Frontal cortex (tissue), 4 donors: ENCODE results near the gene PON2. TPM values are rescaled to one million over a fixed set of nuclear protein-coding genes. Genes with fewer than 3 reads are reported as not detected.
A peak's percentile ranks its signal among the peaks of the same experiment; 100 is the strongest.

ENCODE experiments used
- DNase-seq, 2 donors: peaks; one replicate each; pipeline ENCODE4 v3.0.0; 2012; ENCODE audit warnings: low spot score in 2 of 2
- FAIRE-seq: peaks from 2 replicates; lab custom pipeline; 2012; peaks lifted over from hg19 to GRCh38; lab: Jason Lieb, UNC
- total RNA-seq: library from RNA; depleted of rRNA; stranded (reverse); fragments of >200 nt; gene quantifications from one replicate; pipeline ENCODE4 v1.2.3, GENCODE V29; 2014
- donor health status: control.
- donor health status: control.
- donor health status: control.

PON2 gene
- total RNA-seq, 1 donor from 2014 or later: 45.7 TPM

DNA sequence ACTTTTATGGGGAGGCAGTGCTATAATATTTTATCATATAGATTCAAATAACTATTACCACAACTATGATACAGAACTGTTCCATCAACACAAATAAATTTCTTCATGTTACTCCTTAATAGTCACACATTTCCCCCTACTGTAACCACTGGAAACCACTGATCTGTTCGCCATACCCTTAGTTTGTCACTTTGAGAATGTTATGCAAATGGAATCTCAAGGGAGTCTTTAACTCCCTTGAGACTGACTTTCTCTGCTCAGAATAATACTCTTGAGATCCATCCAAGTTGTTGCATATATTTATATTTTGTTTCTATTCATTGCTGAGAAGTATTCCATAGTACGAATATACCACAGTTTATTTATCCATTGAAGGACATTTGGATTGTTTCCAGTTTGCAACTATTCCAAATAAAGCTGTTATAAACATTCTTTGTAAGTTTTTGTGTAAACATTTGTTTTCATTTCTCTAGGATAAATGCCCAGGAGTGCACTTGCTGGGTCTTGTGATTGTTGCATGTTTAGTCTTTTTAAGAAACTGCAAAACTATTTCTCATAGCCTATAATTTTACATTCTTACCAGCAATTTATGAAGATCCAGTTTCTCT is 19.7 kb upstream of the PON2 start:
- DNase-seq (no peak), FAIRE-seq (no peak)

DNA sequence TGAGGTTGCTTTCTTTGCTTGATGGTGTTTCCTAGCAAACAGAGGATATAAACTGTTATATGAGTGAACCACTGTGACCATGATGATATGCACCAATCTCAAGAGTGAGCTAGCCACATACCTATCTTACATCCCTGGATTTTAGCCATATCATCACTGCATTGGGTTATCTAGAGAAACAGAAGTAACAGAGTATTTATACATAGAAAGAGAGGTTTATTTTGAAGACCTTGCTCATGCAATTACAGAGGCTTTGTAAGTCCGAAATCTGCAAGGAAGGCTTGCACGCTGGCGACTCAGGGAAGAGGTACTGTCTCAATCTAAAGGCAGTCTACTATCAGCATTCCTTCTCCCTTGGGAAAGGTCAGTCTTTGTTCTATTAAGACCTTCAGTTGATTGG is 11.8 kb upstream of the PON2 start:
- DNase-seq (no peak), FAIRE-seq (no peak)

DNA sequence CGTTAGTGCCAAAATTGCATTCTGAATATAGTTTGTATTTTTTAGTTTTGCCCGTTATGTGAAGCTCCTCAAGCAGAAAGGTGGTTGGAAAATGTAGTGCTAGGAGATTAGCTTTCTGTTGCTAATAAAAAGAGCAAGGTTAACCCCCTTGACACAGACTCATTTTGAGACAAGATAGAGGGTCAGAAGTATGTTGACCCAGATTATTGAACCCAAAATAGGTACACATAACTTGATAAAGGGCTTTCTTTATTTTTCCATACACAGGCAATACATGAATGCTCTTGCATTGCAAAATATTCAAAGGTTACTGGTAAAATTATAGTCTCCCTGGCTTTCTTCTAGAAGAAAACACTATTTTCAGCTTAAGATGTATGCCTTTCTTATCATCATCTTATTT is 10.0 kb upstream of the PON2 start:
- FAIRE-seq (no peak), DNase-seq (no peak)

DNA sequence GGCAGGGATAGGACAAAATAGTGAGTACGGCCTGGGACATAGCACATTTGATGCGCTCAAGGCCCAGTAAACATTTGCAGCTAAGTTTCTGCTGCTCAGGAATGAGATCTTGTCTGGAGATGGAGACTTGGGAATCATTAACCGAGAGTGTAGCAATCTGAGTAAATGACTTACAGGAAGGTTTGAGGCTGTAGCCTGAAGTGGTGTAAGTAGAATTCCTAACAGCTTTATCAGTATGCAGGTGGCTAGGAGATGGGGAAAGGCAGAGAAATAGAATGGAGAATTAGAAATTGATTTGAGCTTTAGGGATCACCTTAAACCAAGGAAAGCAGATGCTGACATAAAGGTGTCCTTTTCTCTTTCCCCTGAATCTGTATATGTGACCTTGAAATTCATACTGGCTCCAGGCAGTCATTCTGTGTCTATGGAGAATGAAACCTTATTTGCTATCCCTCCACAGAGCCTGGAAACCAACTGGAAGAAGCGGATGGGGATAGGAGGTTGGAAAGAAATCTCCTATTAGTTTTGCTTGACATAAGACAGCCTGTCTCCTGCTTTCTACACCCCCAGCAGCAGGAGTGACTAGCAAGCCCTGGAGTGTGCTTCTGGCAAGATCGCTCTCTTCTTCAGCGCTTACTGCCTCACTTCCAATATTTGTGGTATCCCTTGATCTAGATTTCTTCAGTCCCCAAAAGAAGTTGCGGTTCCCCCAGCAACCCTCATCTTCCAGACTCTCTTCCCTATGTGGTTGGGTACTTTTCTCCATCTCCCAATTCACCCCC is 6.4 kb upstream of the PON2 start:
- FAIRE-seq: no peak
- DNase-seq: no peak

DNA sequence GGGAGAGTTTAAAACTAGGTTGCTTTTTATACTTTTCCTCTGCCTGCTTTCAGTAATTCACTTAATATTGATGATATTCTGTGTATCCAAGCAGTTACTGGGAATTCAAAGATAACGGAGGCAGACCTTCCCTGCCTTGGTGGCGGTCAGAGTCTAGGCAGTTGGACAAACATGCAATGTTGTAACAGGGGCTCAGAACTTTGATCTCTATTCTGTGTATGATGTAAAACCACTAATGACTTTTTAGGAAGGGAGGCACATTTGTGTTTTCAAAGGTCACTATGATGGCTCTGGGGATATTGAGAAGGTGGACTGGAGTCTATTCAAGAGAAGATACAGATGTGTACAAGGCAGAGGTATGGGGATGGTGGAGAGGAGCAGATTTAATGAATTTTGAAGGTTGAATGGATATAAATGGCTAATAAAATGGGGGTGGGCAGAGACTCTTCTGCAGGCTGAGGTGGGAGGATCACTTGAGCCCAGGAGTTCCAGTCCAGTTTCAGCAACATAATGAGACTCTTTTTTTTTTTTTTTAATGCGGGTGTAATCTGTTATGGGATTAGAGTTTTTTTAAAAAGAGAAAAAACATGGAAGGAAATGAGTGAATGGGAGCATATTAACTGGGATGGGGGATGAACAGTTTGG is 5.7 kb upstream of the PON2 start:
- no peak for FAIRE-seq
- DNase-seq: no peak

DNA sequence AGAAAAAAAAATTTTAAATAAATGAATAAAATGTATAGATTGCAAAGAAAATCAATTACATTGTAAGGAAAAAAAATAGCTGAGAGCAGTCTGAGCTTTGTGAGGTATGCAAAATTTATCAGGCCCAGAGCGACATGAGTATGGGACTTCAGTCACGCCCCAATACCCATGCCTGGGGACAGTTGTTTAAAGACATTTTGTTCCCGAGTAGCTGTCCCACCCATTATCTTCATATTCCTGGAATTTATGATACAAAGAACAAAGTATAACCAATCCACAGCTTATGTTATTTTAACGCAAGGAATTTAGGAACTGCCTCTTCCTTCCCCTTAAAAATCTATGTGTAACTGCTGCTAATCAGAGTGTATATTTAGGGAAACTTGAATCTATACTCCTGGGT is 1.6 kb upstream of the PON2 start:
- no peak for DNase-seq
- no peak for FAIRE-seq

DNA sequence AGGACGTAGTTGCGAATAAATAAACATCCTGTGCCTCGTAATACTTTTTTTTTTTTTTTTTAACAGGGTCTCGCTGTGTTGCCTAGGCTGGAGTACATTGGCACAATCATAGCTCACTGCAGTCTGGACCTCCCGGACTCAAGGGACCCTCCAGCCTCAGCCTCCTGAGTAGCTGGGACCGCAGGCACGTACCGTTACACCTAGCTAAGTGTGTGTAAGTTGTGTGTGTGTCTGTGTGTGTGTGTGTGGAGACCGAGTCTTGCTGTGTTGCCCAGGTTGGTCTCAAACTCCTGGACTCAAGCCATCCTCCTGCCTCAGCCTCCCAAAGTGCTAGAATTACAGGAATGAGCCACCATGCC is 573 bp upstream of the PON2 start:
- FAIRE-seq (no peak), DNase-seq (no peak)

DNA sequence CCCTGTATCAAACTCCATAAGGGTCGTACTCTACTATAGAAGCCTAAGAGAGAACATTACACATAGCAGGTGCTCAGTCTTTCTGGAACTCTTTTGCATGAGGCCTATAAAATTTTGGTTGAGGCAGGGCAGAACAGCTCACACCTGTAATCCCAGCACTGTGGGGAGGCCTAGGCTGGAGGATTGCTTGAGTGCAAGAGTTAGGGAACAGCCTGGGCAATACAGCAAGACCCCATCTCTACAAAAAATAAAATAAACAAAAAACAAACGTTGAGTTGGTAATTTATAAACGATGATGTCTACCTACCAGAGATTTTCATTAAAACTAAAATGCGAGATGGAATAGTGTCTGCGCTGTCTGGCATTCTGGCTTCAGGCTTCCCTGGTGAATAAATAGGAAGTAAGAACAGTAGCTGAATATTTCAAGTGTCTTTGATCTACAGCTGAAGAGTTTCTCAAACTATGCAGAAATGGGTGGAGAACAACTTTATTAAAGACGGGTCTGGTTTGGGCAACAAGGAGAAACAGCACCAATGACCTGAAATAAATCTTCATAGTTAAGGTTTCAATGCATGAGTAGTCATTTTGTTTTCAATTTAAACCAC is 774 bp downstream of the PON2 start:
- DNase-seq (no peak), FAIRE-seq (no peak)

DNA sequence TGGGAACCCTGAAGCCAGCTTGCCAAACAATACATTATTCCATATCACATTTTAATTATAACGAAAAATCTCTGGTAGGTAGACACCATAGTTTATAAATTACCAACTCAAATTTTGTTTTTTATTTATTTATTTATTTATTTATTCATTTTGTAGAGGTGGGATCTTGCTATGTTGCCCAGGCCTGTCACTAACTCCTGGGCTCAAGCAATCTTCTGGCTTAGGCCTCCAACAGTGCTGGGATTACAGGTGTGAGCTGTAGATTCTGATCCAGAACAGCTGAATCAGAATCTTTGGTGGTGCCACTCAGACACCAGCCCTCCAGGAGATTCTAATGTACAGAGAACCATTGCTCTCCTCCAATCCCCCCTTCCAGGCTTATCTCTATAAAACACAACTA is 1.7 kb downstream of the PON2 start:
- FAIRE-seq (no peak), DNase-seq (no peak)

DNA sequence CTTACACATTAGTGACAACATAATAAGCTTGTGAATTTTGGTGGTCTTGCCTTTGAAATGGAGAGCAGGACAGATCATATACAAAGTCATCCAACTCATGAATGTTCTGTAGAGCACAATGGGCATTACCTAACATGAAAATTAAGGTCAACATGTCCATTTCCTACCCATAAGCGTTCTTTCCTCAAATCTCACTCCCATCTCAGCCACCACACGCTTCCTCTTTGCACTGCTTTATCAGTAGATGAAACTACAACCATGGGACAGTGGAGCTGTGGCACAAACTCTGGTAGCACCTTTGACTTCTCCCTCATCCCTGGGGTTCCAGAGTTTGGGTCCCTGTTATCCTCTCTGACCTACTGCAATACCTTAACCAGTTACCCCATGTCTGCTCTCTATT is 2.2 kb downstream of the PON2 start:
- FAIRE-seq (no peak), DNase-seq (no peak)

DNA sequence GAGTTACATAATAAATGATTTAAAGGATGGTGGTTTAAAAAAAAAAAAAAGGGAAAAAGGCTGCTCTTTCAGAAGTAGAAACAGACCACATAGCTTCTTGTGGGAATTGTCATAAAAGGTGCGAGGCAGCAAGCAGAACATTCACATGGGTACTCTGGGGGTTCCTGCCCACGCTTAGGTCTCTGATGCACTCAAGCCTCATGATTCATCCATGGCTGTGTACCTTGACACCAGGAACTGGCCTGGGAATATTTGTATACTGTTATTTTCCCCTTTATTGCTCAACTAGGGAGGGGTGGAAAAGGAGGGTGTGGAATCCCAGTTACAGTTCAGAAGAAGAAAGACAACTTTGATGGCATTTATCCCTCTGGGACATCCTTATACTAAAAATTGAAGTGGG is 4.0 kb downstream of the PON2 start:
- FAIRE-seq (no peak), DNase-seq (no peak)

DNA sequence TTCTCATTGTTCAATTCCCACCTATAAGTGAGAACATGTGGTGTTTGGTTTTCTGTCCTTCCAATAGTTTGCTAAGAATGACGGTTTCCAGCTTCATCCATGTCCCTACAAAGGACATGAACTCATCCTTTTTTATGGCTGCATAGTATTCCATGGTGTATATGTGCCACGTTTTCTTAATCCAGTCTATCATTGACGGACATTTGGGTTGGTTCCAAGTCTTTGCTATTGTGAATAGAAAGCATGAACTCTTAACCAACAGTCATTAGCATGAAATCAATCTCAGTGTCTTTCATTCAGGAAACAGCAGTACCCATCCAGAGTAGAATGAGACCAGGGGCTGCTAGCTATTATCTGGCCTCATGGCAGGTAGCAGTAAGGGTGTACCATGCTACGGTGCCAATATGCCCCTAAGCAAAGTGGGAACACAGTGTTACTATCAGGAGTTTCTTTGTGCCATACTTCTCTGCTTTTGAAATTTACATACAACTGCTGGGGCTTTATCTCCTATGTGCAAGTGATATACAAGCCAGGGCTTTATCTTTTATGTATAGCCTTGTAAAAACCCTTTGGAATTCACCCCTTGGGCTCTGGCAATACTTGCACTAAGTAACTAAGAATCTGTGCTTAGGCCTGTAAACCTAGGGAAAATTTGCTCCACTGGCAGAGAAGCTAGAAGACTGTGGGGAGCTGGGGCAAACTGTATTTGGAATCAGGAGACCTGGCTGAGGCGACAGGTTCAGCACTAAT is 5.4 kb downstream of the PON2 start:
- no peak for DNase-seq
- FAIRE-seq: no peak

DNA sequence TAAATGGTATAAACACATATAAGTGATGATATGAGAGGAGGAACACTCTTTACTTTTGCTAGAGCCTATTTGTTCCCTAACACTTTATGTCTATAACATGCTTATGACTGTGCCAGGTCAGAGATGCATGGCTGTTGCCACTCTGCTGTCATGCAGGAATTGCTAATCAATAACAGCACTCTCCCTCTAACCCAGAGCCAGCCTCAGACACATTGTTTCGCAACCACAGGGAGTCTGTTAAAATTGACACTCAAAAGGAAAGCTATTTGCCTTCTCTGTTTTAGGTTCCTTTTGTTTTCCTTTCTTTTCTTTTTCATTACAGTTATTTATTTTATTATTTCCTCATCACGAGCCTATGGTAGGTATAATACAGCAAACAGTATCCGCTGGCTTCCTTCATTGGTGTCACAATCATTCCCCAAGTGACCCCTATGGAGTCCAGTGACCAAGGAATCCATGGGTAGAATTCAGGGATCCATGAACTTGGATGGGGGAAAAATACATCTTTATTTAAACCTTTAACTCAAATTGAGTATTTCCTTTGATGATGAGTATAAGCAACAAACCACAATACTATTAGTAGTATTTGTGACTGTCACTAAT is 6.8 kb downstream of the PON2 start:
- FAIRE-seq (no peak), DNase-seq (no peak)

DNA sequence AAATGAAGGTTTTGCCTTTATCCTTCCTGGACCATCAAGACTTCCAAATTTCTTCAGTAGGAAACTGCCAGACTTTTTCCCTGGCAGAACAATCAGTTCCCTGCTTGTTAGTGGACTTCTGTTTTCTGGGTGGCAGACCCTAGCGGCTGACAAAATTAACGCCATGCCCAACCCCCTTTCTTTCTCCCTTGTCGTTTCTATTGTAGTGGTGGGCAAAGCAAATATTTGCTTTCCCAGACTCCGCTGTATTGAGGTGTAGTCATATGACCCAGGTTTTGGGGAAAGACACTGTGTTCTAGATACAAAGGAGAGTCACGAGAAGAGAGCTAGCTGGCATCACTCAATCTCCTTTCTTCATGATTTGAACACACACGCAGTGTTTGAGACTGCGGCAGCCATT is 7.7 kb downstream of the PON2 start:
- DNase-seq: no peak

DNA sequence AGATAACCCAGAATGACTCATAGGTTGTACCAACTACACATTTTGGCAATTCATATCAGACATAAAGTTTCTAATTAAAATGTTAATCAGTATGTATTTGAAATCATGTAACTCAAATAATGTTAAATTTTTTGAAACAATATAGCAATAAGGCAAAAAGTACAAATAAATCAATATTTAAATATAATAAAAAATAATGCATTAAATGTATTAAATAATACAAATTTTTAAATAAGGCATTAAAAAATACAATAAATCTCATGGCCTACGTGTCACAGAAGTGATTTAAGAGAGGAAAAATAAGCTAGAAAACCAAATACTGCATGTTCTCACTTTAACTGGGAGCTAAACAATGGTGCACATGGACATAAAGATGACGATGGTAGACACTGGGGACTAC is 9.1 kb downstream of the PON2 start:
- no peak for DNase-seq
- peak; percentile 80 for FAIRE-seq

More for the DNA sequence above, 7.7 kb downstream of the PON2 start:
- no peak for FAIRE-seq

DNA sequence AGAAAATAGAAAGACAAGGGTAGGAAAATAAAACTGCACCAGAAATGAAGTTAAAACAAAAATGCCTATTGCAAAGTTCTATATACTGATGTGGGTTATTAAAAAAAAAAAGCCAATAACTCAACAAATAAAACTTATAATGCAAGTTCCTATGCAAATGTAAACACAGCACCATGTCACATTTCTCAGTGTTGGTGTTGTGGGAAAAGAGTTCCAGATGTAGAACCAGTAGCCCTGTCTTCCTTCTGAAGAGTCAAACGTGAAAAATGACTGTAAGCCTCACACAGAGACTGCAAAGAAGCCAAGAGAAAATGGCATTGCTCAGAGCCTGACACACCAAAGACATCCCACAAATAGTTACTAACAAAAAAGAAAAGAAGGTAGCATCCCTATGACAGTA is 10.1 kb downstream of the PON2 start:
- DNase-seq: no peak
- FAIRE-seq: no peak

DNA sequence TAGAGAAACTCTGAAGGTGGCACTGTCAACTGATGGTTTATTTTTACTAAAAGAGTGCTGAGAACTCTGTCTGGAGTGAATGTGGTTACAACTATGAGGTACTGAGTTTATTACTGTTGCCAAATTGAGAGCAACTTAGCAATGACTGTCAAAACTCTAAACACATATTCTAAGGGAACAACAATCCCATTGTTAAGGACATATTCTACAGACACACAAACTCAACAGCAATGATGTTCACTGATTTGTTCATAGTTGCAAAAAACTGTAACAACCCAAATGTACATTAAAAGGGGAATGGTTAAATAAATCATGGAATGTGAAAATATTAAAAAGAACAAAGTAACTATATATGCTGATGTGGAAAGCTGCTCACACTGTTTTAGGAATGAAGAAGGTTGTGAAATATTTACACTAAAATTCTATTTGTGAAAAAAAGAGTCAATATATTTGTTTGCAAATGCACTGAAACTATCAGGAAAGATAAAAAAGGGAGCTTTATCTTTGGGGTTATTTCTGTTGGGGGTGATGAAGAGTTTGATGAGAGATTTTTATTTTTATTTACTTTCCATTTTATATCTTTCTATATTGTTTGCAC is 12.9 kb downstream of the PON2 start:
- no peak for DNase-seq

DNA sequence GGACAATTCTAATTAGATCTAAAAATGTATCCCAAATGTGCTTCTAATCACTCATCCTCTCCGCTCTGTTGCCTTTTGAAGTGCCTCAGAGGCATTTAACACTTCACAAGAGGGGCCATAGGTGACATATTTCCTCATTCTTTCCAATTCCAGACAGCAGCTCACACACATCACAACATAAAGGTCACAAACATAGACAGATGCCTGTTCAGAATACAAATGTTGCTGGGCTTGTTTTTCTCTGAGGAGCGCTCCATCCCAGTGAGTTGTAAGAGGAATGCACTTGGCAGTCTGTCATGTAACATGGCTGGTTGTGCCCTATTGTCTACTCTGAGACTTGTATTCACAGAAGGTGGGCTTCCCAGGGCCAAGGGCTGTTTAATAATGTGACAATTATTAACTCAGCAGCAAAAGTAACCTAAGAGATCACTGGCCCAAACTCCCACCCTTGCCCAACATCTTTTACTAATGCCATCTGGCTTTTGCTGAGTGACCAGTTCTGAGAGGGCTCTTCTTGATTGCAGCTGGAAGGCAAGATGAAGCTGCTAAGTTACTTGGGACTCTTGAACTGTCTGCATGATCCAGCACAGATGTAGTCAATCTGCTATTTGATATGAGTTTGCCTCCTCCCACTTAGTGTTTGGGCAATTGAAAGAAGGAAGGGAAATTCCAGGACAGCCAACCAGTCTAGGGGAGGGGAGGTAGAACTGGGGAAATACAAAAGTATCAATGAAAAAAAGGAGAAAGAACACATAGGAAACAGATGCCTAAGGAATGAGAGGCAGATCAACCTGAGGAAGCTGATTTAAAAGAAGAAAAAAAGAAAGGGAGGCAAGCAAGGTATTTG is 13.6 kb downstream of the PON2 start:
- DNase-seq (no peak), FAIRE-seq (no peak)

More for the DNA sequence above, 12.9 kb downstream of the PON2 start:
- no peak for FAIRE-seq

DNA sequence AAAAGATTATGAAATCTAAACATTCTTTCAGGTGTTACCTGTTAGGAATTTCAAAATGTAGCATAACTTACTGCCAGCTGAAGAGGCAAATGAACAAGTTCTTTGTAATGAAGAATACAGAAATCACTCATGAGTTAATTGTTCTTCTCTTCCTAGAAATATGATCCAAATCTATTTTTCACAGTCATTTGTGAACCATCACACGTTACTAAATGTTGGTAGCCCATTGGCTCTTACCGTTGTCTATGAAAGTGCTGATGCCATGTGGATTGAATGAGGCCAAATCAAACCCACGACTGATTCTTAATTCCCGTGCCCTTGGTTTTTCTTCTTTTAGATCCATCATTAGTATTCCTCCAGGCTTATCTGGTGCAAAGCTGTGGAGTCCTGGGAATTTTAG is 22.8 kb downstream of the PON2 start:
- DNase-seq (no peak), FAIRE-seq (no peak)
